WTC11 (cell line): ENCODE measurements around the gene ANKRD49. TPM values are rescaled to one million over a fixed set of nuclear protein-coding genes. Genes with fewer than 3 reads are reported as not detected.

Source experiments
- ATAC-seq: fragments of 200-7000 bp; cut with Tn5 transposase; 2 replicates; pipeline ENCODE4 v1.10.0; 2021; ENCODE audit warnings: mild to moderate bottlenecking, moderate library complexity
- CTCF ChIA-PET: fragments of 300-600 bp; sonication (Branson Sonifier 250); formaldehyde crosslinking; loops from one replicate; lab custom pipeline; 2021; ENCODE audit warnings: antibody characterized with exemption; lab: Charles Lee
- POLR2A ChIA-PET: fragments of 350-600 bp; sonication (Branson Sonifier 250); formaldehyde crosslinking; loops from one replicate; lab custom pipeline; 2021; ENCODE audit warnings: antibody characterized with exemption; lab: Charles Lee
- DNase-seq: peaks from one replicate; pipeline ENCODE4 v3.0.0; 2021; ENCODE audit warnings: low spot score
- H3K27ac Mint-ChIP-seq: 2 replicates; pipeline ENCODE4 v1.8.0; 2021; ENCODE audit warnings: mixed read lengths
- H3K27me3 Mint-ChIP-seq: 2 replicates; pipeline ENCODE4 v1.8.0; 2021; ENCODE audit warnings: low read depth, mild to moderate bottlenecking, moderate library complexity, mixed read lengths
- H3K36me3 Mint-ChIP-seq: 2 replicates; pipeline ENCODE4 v1.8.0; 2021; ENCODE audit warnings: mixed read lengths
- H3K4me1 Mint-ChIP-seq: 2 replicates; pipeline ENCODE4 v1.8.0; 2022; ENCODE audit warnings: mixed read lengths
- H3K4me3 Mint-ChIP-seq: 2 replicates; pipeline ENCODE4 v1.8.0; 2021; ENCODE audit warnings: mild to moderate bottlenecking, moderate library complexity, mixed read lengths
- H3K9me3 Mint-ChIP-seq: 2 replicates; pipeline ENCODE4 v1.8.0; 2021; ENCODE audit warnings: mixed read lengths
- ARID4B ChIP-seq: sonication (generic); formaldehyde crosslinking; IDR thresholded peaks from 2 replicates; pipeline ENCODE4 v1.8.0; 2023; ENCODE audit warnings: missing genetic modification reagents, mild to moderate bottlenecking, borderline replicate concordance
- ATF2 ChIP-seq: sonication (generic); formaldehyde crosslinking; IDR thresholded peaks from 2 replicates; pipeline ENCODE4 v1.8.1; 2022; ENCODE audit warnings: low read depth, missing genetic modification reagents, borderline replicate concordance
- CBFB ChIP-seq: sonication (generic); formaldehyde crosslinking; IDR thresholded peaks from 2 replicates; pipeline ENCODE4 v1.8.1; 2022; ENCODE audit warnings: mild to moderate bottlenecking, low read depth, missing genetic modification reagents
- ESRRA ChIP-seq: sonication (generic); formaldehyde crosslinking; IDR thresholded peaks from 2 replicates; pipeline ENCODE4 v1.8.1; 2022; ENCODE audit warnings: mild to moderate bottlenecking, missing genetic modification reagents, borderline replicate concordance
- FOXK1 ChIP-seq: sonication (generic); formaldehyde crosslinking; IDR thresholded peaks from 2 replicates; pipeline ENCODE4 v1.8.0; 2022; ENCODE audit warnings: mild to moderate bottlenecking, moderate library complexity, missing genetic modification reagents
- FOXP1 ChIP-seq: sonication (generic); formaldehyde crosslinking; IDR thresholded peaks from 2 replicates; pipeline ENCODE4 v1.8.0; 2022; ENCODE audit warnings: missing genetic modification reagents, mild to moderate bottlenecking, moderate library complexity, borderline replicate concordance
- GABPB1 ChIP-seq: sonication (generic); formaldehyde crosslinking; IDR thresholded peaks from 2 replicates; pipeline ENCODE4 v1.8.1; 2023; ENCODE audit warnings: mild to moderate bottlenecking, missing genetic modification reagents
- GRHL2 ChIP-seq: fragments of 250-450 bp; sonication (Bioruptor Pico); IDR thresholded peaks from 2 replicates; pipeline ENCODE4 v1.8.0; 2022; ENCODE audit warnings: mild to moderate bottlenecking, moderate library complexity; ENCODE audit not compliant: insufficient replicate concordance, severe bottlenecking
- HMGA2 ChIP-seq: fragments of 250-450 bp; sonication (Bioruptor Pico); IDR thresholded peaks from 2 replicates; pipeline ENCODE4 v1.4.0; 2021; ENCODE audit warnings: mild to moderate bottlenecking, moderate library complexity
- IRF1 ChIP-seq: sonication (generic); formaldehyde crosslinking; IDR thresholded peaks from 2 replicates; pipeline ENCODE4 v1.8.0; 2023; ENCODE audit warnings: missing genetic modification reagents
- MAX ChIP-seq: sonication (generic); formaldehyde crosslinking; IDR thresholded peaks from 2 replicates; pipeline ENCODE4 v1.8.0; 2022; ENCODE audit warnings: mild to moderate bottlenecking, missing genetic modification reagents
- MXD4 ChIP-seq: fragments of 250-450 bp; sonication (Bioruptor Pico); IDR thresholded peaks from 2 replicates; pipeline ENCODE4 v1.8.0; 2021; ENCODE audit warnings: mild to moderate bottlenecking, moderate library complexity, borderline replicate concordance
- NFE2L1 ChIP-seq: sonication (generic); formaldehyde crosslinking; IDR thresholded peaks from 2 replicates; pipeline ENCODE4 v1.8.1; 2023; ENCODE audit warnings: missing genetic modification reagents
- OVOL2 ChIP-seq: fragments of 250-450 bp; sonication (Bioruptor Pico); IDR thresholded peaks from 2 replicates; pipeline ENCODE4 v1.9.0; 2021; ENCODE audit warnings: mild to moderate bottlenecking, borderline replicate concordance
- PRDM15 ChIP-seq: sonication (generic); formaldehyde crosslinking; IDR thresholded peaks from 2 replicates; pipeline ENCODE4 v1.8.0; 2022; ENCODE audit warnings: missing genetic modification reagents
- SP1 ChIP-seq: sonication (generic); formaldehyde crosslinking; conservative IDR thresholded peaks from 2 replicates; pipeline ENCODE4 v1.8.1; 2022; ENCODE audit warnings: missing genetic modification reagents
- USF2 ChIP-seq: sonication (generic); formaldehyde crosslinking; IDR thresholded peaks from 2 replicates; pipeline ENCODE4 v1.8.1; 2023; ENCODE audit warnings: mild to moderate bottlenecking, missing genetic modification reagents, moderate library complexity
- ZNF138 ChIP-seq: sonication (generic); formaldehyde crosslinking; conservative IDR thresholded peaks from 2 replicates; pipeline ENCODE4 v1.8.1; 2022; ENCODE audit warnings: mild to moderate bottlenecking, moderate library complexity, missing genetic modification reagents
- ZNF232 ChIP-seq: sonication (generic); formaldehyde crosslinking; IDR thresholded peaks from 2 replicates; pipeline ENCODE4 v1.8.0; 2022; ENCODE audit warnings: mild to moderate bottlenecking, missing genetic modification reagents
- total RNA-seq: library from RNA; stranded (reverse); gene quantifications from 3 replicates; pipeline ENCODE4 v1.2.3, GENCODE V29; 2021

ANKRD49 gene
- total RNA-seq, 1 experiment from 2014 or later = 9.5 TPM

- TF ChIP-seq ARID4B (CRISPR knock-in tag) = no peak
- no peak for TF ChIP-seq SP1 (CRISPR knock-in tag)
- TF ChIP-seq ESRRA (CRISPR knock-in tag) = no peak
These were observed 44.8 kb upstream of the ANKRD49 start (continued) for GRCh38 chr11:94449029-94449428.

- no peak for ATAC-seq
- Mint-ChIP-seq H3K4me3 (no peak overlapping the region), H3K4me1 (no peaks in the 10 kb centered on the region), H3K36me3 (peaks cover 24% of the 10 kb centered on the region), H3K27ac (no peak overlapping the region), H3K27me3 (no peaks in the 10 kb centered on the region), H3K9me3 (peaks cover 7% of the 10 kb centered on the region; the same call in 1 of the 2 replicates)
- CTCF ChIA-PET = no interaction called here
- DNase-seq = no peak
- POLR2A ChIA-PET = no interaction called here
- TF ChIP-seq MXD4 (CRISPR knock-in tag) = no peak
- TF ChIP-seq ZNF138 (CRISPR knock-in tag) = no peak
- TF ChIP-seq GABPB1 (CRISPR knock-in tag) = peak; percentile 73
- TF ChIP-seq CBFB (CRISPR knock-in tag) = no peak
These were observed 44.3 kb upstream of the ANKRD49 start for GRCh38 chr11:94449437-94449836.

- ChIA-PET POLR2A (no interaction called here), CTCF (interaction anchor here (0.6 kb wide), 1 partner anchor 55 kb away, joined by 3 read pairs; no protein-coding TSS in a partner anchor)
- no peak for ATAC-seq
- Mint-ChIP-seq H3K27me3 (no peaks in the 10 kb centered on the region), H3K4me1 (no peaks in the 10 kb centered on the region), H3K4me3 (no peak overlapping the region), H3K9me3 (peaks cover 7% of the 10 kb centered on the region; the same call in 1 of the 2 replicates), H3K36me3 (peaks cover 23% of the 10 kb centered on the region), H3K27ac (no peak overlapping the region)
- no peak for DNase-seq
- no peak for TF ChIP-seq MAX (CRISPR knock-in tag)
- no peak for TF ChIP-seq ATF2
- TF ChIP-seq OVOL2 (CRISPR knock-in tag) = no peak
- TF ChIP-seq IRF1 (CRISPR knock-in tag) = no peak
These were observed 43.7 kb upstream of the ANKRD49 start for GRCh38 chr11:94450048-94450447.

- Mint-ChIP-seq H3K4me1 (no peaks in the 10 kb centered on the region), H3K9me3 (peaks cover 7% of the 10 kb centered on the region; the same call in 1 of the 2 replicates), H3K27ac (no peak overlapping the region), H3K27me3 (no peaks in the 10 kb centered on the region), H3K36me3 (peaks cover 16% of the 10 kb centered on the region), H3K4me3 (no peak overlapping the region)
- no peak for TF ChIP-seq USF2 (CRISPR knock-in tag)
- TF ChIP-seq FOXP1 (CRISPR knock-in tag) = no peak
- no peak for TF ChIP-seq NFE2L1
- no peak for TF ChIP-seq HMGA2 (CRISPR knock-in tag)
- TF ChIP-seq FOXK1 (CRISPR knock-in tag) = no peak
- TF ChIP-seq GRHL2 (CRISPR knock-in tag) = no peak
- TF ChIP-seq PRDM15 (CRISPR knock-in tag) = no peak
- TF ChIP-seq ESRRA (CRISPR knock-in tag) = no peak
- no peak for TF ChIP-seq ZNF232 (CRISPR knock-in tag)
- ATAC-seq (no peak), DNase-seq (no peak)
- POLR2A ChIA-PET = no interaction called here
- CTCF ChIA-PET = no interaction called here
These were observed 40.8 kb upstream of the ANKRD49 start for GRCh38 chr11:94452988-94453387.
